ENCODE results near the gene MCTP2.
"Not testable (repeated sequence)": the region's sequence is repeated elsewhere in the genome, so short reads cannot be mapped to it uniquely, and the experiment has no call there.

Gene MCTP2

DNA sequence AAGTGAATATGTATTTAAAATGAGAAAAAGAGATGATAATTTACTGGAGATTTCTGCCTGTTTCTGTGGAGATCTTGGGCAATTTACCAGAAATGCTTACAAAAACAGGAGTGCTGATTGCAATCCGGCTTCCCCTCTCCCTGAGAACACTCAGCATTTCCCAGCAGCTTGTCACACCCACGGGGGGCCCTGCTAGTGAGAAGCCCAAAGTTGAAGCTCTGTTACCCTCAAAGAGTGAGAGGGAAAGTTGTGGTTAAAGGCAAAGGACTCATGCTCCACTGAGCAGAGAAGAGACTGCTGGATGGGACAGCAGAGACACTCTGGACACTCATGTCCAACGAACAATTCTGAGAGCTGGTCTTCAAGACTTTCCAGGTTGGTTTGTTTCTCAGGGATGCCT lies 2.9 kb downstream of the MCTP2 start:
- no peak for DNase-seq (ENCODE audit: low read depth in 1 of 2, low spot score in 1 of 2)

DNA sequence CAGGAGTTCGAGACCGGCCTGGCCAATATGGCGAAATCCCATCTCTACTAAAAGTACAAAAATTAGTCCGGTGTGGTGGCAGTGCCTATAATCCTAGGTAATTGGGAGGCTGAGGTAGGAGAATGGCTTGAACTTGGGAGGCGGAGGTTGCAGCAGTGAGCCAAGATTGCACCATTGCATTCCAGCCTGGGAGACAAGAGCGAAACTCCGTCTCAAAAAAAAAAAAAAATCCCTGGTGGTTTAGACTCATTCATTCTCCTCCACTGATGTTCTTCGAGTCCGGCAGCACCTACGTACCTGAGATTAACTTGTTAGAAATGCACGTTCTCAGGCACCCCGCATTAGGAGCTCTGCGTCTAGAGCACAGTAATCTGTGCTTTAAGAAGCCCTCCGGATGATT lies 3.7 kb downstream of the MCTP2 start:
- no peak for DNase-seq (ENCODE audit: low read depth in 1 of 2, low spot score in 1 of 2)

DNA sequence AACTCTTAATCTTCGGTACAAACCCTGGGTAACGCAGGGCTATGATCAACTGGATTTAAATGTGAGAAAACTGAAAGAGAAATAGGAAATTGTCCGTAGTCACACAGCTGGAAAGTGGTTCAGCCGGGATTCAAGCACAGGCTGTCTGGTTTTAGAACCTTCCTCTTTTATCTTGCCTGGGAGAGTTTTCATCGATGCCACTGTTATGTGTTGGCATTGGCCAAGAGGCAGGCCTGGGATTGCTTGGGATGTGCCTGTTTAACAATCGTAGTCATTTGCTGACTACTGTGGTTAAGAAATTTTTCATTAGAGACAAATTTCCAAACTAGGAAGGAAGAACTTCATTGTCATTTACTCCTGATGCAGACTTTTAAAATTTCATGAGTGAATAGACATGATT lies 4.3 kb downstream of the MCTP2 start:
- no peak for DNase-seq (ENCODE audit: low read depth in 1 of 2, low spot score in 1 of 2)

DNA sequence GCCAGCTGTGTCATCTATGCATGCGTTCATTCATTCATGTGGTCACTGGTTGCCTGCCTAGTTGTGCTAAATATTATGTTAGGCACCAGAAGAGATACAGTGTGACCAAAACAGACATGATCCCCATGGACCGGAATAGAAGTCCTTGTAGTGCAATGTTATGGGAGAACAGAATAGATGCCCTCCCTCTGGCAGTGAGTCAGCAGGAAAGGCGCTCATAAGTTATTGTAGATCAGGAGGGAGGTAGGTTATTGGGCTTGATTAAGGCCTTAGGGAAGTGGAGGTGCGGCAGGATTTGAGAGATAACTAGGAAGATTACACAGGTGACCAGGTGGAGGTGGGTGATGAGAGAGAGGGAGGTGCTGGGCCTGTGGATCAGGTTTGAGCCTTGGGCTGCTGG lies 5.2 kb downstream of the MCTP2 start:
- DNase-seq (ENCODE audit: low read depth in 1 of 2, low spot score in 1 of 2), result no peak

DNA sequence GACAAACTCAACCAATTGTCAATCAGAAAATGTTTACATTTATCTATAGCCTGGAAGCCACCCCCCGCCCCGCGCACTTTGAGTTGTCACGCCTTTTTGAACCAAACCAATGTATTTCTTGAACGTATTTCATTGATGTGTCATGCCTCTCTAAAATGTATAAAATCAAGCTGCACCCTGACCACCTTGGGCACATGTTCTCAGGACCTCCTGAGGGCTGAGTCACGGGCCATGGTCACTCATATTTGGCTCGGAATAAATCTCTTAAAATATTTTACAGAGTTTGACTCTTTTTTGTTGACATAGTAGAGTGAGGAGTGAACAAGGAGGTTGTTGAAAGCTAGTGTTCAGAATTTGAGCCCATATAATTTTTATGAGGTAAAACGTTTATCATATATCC lies 6.5 kb downstream of the MCTP2 start:
- DNase-seq (ENCODE audit: low read depth in 1 of 2, low spot score in 1 of 2), result no peak

DNA sequence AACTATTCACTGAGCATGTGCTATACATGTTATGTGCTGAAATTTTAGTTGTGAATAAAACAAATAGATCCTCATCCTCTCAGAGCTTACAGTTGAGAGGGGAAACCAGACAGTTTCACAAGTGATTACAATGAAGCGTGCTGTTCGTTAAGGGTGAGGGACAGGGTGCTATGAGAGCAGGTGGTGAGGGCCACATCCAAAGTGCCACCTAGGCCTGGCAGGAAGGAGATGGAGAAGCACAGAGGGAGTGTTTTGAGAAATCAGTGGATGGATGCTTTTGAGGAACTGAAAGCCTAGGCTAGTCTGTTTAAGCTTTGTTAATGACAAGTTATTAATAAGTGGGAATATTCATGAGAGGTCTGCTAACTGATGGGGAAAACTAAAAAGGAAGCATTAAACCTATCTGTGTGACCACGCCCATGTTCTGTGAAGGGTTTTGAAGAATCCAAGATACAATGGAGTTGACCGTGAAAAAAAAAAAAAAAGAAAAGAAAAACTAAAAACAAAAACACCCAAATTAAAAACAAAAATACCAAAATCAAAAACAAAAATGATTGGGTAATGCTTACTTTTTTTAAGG lies 7.3 kb downstream of the MCTP2 start:
- no peak for DNase-seq (ENCODE audit: low read depth in 1 of 2, low spot score in 1 of 2)

DNA sequence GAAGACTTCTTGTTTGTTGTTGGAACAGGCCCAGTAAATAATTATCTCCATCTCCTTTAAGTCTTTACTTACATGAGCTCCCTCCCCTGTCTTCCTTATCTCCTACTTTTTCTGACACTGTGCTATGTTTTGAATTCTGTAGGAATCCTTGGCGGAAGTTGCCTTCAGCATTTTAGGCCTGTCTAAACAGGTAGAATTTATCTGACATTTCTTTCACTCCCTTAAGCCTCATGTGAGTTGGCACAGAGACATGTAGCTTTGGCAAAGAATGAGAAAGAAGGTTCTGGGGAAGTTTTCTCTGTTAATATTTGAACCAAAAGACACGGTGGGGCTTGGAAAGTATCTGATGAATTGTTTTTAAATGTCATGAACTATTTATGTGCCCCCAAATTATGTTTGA lies 8.1 kb downstream of the MCTP2 start:
- DNase-seq (ENCODE audit: low read depth in 1 of 2, low spot score in 1 of 2), result no peak

DNA sequence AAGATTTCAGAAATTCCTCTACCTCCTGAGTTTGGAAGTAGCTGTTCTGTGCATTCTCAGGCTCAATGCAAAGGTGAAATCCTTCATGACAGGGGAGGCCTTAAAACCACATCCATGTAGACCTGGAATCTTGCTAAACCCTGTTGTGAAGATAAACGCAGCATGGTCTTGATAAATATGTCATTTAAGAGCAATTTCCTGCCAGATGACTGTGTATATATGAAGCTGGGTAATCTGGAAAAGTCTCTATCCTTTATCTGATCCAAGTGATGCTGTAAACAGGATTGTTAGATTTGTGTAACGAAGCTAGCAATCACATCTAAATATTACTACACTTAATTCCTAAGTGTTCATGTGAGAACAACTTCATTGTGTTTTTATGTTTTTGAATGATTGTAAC lies 9.1 kb downstream of the MCTP2 start:
- no peak for DNase-seq (ENCODE audit: low read depth in 1 of 2, low spot score in 1 of 2)

DNA sequence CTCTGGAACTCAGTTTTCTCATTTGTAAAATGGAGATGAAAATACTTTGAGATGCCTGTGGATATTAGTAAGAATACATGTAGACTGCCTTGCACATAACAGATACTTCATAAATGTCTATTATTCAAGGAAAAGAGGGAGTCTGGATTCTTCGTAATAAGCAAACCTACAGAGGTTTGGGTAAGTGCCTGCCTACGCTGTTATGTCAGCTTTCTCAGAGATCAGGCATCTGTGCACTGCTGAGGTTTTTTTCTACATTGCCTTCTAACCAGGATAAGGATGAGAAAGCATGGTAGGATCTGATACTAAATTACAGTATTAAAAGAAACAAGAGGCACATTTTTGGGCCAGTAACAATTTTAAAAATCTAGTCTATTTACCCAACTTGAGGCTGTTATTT lies 10.9 kb downstream of the MCTP2 start:
- DNase-seq (ENCODE audit: low read depth in 1 of 2, low spot score in 1 of 2), result no peak

DNA sequence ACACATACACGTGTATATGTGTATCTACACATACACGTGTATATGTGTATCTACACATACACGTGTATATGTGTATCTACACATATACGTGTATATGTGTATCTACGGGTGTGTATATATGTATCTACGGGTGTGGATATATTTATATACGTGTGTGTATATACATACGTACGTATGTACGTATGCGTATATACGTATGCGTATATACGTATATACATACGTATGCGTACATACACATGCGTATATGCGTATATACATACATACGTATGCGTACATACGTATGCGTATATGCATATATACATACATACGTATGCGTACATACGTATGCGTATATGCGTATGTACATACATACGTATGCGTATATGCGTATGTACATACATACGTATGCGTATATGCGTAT lies 11.6 kb downstream of the MCTP2 start:
- DNase-seq (ENCODE audit: low read depth in 1 of 2, low spot score in 1 of 2), result not testable (repeated sequence)

DNA sequence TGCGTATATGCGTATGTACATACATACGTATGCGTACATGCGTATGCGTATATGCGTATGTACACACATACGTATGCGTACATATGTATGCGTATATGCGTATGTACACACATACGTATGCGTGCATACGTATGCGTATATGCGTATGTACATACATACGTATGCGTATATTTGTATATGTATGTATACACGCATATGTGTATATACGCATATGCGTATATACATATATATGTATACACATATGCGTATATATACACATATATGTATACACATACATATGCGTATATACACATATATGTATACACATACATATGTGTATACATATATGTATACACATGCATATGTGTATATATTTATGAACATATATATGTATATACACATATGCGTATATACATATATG lies 12.1 kb downstream of the MCTP2 start:
- DNase-seq (ENCODE audit: low read depth in 1 of 2, low spot score in 1 of 2), result no peak

DNA sequence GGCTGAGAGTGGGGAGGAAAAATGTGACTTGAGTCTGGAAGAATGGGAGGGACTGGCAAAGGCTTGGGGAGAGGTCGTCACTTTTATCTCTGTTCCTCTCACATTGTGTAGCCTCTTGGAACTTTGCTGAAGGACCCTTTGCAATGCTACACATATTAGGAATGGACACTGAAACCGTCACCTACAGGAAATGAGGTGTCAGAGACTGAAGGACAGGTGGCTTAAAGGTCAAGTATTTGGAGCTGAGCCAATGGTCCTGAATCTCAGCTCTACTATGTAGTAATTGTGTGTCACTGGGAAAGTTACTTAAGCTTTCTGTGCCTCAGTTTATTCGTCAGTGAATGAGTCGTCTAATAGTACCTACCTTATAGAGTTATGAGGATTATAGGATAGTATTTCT lies 14.7 kb downstream of the MCTP2 start:
- no peak for DNase-seq (ENCODE audit: low read depth in 1 of 2, low spot score in 1 of 2)

DNA sequence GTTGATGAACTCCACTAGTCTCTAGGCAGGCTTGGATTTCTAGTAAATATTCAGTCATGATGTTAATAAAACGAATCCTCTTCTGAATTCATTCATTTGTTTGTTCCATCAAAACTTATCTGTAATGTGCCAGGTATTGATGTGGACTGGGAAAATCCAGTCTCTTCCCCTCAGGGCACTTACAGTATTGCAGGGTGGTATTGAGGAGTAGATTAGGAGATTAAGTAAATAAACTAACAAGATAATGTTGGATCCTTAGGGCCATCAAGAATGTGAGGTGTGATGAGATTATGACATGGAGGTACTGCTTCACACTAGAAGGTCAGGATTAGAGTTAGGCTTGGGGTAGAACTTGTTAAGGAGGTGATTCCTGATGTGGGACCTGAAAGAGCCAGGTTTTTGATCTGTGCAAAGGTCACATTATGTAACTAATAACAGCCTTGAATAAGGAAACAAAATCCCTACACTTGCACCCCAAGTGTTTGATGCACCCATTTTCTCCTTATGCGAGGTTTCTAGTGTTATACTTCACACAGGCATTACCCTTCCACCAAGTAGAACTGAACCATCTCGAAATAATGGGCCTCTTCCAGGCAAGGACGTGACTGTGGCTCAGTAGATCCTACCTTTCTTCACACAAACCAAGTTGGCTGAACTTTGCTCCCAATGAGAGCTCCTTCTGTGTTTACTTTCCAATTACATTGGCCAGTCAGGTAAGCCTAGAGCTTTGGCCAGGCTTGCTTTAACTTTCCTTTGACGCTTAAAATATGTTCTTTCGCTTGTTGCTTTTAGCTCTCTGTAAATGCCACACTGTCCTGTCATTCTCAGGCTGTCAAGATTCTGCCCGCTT lies 16.7 kb downstream of the MCTP2 start:
- no peak for DNase-seq (ENCODE audit: low read depth in 1 of 2, low spot score in 1 of 2)

DNA sequence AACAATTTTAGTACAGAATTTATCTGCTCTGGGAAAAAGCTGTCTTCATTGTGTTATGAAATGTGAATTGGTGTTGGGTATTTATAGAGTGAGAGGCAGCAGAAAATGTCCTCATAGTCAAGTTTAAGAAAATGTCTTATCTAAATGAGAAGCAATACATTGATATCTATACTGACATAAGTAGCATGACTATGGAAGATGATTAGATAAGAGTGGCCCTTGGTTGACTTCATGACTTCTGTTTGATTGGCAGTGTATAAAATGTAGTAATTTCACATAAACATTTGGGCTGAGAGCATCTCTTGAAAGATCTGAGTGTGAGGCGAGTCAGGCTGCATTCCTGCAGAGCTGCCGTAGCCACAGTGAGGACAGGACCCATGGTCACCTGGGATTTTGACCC lies 19.4 kb downstream of the MCTP2 start:
- DNase-seq (ENCODE audit: low read depth in 1 of 2, low spot score in 1 of 2), result no peak

DNA sequence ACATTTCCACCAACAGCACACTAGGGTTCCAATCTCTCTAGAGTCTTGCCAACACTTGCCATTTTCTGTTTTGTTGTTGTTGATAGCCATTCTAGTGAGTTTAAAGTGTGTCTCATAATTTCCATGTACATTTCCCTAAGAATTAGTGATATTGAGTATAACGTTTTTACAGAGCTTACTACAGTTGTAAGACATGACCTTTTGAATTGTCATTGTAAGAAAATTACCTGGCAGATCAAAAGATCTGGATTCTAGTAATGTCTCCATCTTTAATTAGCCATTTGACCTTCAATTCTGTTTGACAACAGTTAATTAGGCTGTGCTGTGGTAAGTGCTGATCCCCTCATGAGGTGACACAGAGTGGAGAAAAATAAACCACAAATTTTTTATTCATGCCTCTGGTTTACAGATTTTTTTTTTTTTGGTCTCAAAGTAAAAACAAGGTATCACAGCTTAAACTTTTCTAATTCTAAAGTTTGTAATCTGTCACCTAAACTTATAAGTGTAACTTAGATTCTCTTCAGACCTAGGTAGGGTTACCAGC lies 20.9 kb downstream of the MCTP2 start:
- no peak for DNase-seq (ENCODE audit: low read depth in 1 of 2, low spot score in 1 of 2)

DNA sequence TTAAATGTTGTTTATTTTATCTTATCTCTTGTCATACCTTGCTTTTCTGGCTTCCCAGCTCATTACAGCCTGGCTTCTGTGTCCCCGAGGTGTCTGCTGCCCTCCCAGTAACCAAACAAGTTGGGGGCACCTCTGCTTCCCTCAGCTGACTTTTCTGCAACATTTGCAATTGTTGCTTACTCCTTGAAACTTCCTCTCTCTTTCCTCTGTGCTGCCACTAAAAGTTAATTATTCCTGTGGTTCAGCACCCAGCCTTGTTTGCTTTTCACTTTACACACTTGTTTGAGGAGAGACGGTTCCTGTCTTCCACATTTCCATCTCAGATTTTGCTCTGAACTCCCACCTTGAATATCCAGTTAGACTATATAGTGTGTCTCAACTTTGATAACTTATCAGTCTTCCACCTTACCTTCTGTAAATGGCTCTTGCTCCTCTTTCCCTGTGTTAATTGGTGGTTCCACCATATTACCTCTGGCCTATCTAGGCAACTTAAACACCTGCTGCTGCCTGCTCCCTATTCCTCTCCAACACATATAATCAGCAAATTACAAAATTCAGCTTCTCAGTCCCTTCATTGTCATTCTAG lies 21.6 kb downstream of the MCTP2 start:
- no peak for DNase-seq (ENCODE audit: low read depth in 1 of 2, low spot score in 1 of 2)

DNA sequence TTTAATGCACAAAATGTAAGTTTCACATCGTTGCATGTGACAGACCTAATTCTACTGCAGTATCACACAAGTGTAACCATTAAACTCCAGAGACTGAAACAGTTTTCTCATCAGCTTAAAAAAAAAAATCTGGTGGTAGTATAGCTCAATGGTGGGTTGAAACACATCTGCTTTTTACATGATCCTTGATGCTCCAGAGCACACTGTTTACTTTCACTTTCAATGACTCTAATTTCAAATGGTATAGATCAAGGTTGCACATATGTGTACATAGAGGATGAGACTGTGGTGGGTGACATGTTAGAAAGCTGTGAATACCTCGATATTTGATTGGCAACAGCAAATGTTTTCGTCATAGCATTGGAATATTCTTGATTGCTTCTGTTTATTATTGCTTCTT lies 22.4 kb downstream of the MCTP2 start:
- no peak for DNase-seq (ENCODE audit: low read depth in 1 of 2, low spot score in 1 of 2)

DNA sequence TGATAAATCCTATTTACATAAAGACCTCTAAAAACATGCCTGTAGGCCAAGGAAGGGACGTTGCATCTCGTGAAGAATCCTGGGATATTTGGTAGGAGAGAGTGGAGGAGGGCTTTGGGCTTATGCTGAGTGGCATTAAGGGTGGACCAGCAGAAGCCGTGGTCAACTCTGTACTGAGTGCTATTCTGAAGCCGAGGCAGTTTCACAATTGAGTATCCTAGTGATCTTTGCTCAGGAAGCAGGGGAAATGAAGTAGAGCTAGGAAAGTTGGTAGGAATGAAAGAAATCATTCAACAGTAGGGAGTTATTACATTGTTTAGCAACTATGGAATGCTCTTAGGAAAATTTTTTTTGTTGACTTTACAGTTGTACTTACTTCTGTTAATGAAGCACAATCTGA lies 24.2 kb downstream of the MCTP2 start:
- no peak for DNase-seq (ENCODE audit: low read depth in 1 of 2, low spot score in 1 of 2)

DNA sequence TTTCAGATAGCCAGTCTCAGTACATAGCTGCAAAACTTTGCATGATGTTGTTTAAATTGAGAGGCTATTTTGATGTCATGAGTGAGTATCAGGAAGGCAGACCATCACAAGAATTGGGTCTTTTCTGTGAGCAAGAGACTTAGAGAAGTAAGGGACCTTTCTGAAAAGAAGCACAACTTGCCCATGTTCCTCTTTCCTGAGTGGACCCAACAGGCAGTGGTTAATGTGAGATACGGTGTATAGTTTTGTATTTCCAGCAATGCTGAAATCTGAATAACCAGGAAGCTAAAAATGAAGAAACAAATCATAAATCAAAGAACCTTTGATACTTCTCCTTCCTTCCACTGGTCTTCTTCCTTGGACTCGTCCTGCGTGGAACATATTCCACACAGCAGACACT lies 25.1 kb downstream of the MCTP2 start:
- DNase-seq (ENCODE audit: low read depth in 1 of 2, low spot score in 1 of 2), result no peak

DNA sequence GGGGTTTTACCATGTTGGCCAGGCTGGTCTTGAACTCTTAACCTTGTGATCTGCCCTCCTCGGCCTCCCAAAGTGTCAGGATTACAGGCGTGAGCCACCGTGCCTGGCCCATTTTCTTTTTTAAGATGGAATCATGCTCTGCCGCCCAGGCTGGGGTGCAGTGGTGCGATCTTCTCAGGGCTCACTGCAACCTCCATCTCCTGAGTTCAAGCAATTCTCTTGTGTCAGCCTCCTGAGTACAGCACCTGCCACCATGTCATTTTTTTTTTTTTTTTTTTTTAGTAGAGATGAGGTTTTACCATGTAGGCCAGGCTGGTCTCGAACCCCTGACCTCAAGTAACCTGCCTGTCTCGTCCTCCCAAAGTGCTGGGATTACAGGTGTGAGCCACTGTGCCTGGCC lies 26.4 kb downstream of the MCTP2 start:
- not testable (repeated sequence) for DNase-seq (ENCODE audit: low read depth in 1 of 2, low spot score in 1 of 2)

DNA sequence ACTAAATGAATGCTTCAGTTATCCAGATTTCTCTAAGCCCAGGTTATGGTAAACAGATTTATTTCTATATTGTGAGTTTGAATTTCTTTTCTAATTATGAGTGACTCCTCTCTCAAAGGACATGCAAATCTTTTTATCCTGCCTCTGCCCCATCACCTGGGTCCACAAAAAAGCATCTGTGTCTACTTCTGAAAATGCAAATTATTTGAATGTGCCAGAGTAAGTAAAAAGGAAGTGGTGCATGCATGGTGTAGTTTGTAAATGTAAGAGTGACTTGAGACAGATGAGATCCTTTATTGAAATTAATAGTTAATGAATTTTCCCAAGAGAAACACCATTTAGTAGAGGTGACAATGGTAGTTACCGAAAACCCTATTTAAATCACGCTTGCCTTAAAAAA lies 26.9 kb downstream of the MCTP2 start:
- DNase-seq (ENCODE audit: low read depth in 1 of 2, low spot score in 1 of 2), result no peak

DNA sequence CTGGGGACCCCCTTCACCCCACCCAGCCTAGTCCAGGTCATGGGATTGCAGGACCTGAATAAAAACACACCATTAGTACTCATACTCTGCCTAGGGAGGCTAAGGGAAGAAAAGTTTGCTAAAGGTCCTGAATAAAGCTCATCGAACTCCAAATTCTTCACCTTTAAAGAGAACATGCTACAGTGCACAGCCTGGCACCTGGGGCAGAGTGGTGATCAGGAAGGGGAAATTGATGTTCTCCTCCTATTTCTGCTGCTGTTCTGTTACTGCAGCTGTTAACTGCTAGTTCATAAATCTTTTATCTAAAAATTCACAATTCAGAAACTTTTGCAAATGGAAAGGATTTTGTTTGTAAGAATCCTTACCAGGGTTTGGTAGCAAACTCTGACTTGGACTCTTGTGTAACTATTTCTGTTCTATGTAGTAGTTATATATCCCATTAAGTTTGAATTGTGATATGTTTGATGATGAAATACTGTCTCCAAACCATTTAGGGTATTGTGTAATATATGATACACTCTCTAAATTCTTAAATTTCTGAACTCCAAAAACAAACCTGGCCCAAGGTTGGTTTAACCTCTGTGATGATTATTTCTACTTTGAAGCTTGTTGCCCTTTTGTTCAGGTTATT lies 27.9 kb downstream of the MCTP2 start:
- no peak for DNase-seq (ENCODE audit: low read depth in 1 of 2, low spot score in 1 of 2)
